GM12878 (cell line): Measurements from ENCODE around the gene SOX2. TPM values are rescaled to one million over a fixed set of nuclear protein-coding genes. Genes with fewer than 3 reads are reported as not detected.

Experiments used
- ATAC-seq: fragments of 200-7000 bp; cut with Tn5 transposase; 3 replicates; pipeline ENCODE4 v1.9.1; 2020; ENCODE audit warnings: mild to moderate bottlenecking, moderate library complexity
- BruUV-seq: library from RNA; stranded (reverse); fragments of 400-500 nt; replicated peaks from 2 replicates; lab custom pipeline; 2021; lab: Mats Ljungman, UMichigan
- CTCF ChIA-PET: fragments of 300-600 bp; sonication (Branson Sonifier 250); formaldehyde crosslinking; extraction: SDS; loops from one replicate; lab custom pipeline; 2021; ENCODE audit warnings: inconsistent platforms; lab: Yijun Ruan, JAX
- POLR2A ChIA-PET: fragments of 350-600 bp; formaldehyde crosslinking; extraction: SDS; loops from one replicate; lab custom pipeline; 2021; ENCODE audit warnings: inconsistent platforms; lab: Charles Lee
- RAD21 ChIA-PET: fragments of 300-600 bp; sonication (Branson Sonifier 250); formaldehyde crosslinking; loops from one replicate; lab custom pipeline; 2023; ENCODE audit warnings: antibody characterized with exemption; ENCODE audit not compliant: unreplicated experiment; lab: Charles Lee
- SMC1A ChIA-PET: fragments of 300-600 bp; sonication (Branson Sonifier 250); formaldehyde crosslinking; loops from one replicate; lab custom pipeline; 2023; ENCODE audit not compliant: unreplicated experiment, uncharacterized antibody; lab: Charles Lee
- DNase-seq: peaks from one replicate; pipeline ENCODE4 v3.0.0-alpha.2; 2011; ENCODE audit warnings: low read depth, low spot score
- FAIRE-seq: peaks from 3 replicates; lab custom pipeline; 2011; peaks lifted over from hg19 to GRCh38; lab: Jason Lieb, UNC
- H2AFZ ChIP-seq: 2 replicates; pipeline ENCODE4 v1.6.0; 2011; ENCODE audit warnings: low read depth, low read length, control low read depth; ENCODE audit not compliant: control insufficient read depth
- H3K27ac ChIP-seq: 2 replicates; pipeline ENCODE4 v1.5.1; 2011; ENCODE audit warnings: control low read depth; ENCODE audit not compliant: control insufficient read depth, insufficient read depth
- H3K27me3 ChIP-seq, 2 experiments: replicated peaks in 1 of 2; 2 replicates each; pipeline versions ENCODE4 v1.6.0 to v1.6.1; 2011; ENCODE audit warnings: low read length in 1 of 2; ENCODE audit not compliant: control insufficient read depth in 2 of 2, insufficient read depth in 2 of 2
- H3K36me3 ChIP-seq, 2 experiments: 2 replicates each; pipeline ENCODE4 v1.5.1; 2011; ENCODE audit warnings: low read length in 1 of 2; ENCODE audit not compliant: control insufficient read depth in 2 of 2, insufficient read depth in 2 of 2
- H3K4me1 ChIP-seq: 2 replicates; pipeline ENCODE4 v1.6.1; 2011; ENCODE audit warnings: mild to moderate bottlenecking, low read length, moderate library complexity, mixed read lengths; ENCODE audit not compliant: control insufficient read depth, insufficient read depth
- H3K4me2 ChIP-seq: 2 replicates; pipeline ENCODE4 v1.6.0; 2011; ENCODE audit warnings: control low read depth; ENCODE audit not compliant: control insufficient read depth, insufficient read depth
- H3K4me3 ChIP-seq: fragments of 200-600 bp; sonication (generic); 2 replicates; pipeline ENCODE4 v1.5.1; 2016
- H3K79me2 ChIP-seq: 2 replicates; pipeline ENCODE4 v1.6.0; 2011; ENCODE audit warnings: low read length; ENCODE audit not compliant: control insufficient read depth, insufficient read depth
- H3K9ac ChIP-seq: 2 replicates; pipeline ENCODE4 v1.8.0; 2011; ENCODE audit warnings: low read length, control low read depth, mixed read lengths; ENCODE audit not compliant: control insufficient read depth, insufficient read depth
- H3K9me3 ChIP-seq: replicated peaks from 3 replicates; pipeline ENCODE4 v1.5.1; 2011; ENCODE audit warnings: mild to moderate bottlenecking, low read length; ENCODE audit not compliant: control insufficient read depth, insufficient read depth
- H4K20me1 ChIP-seq: 2 replicates; pipeline ENCODE4 v1.6.0; 2011; ENCODE audit not compliant: control insufficient read depth, insufficient read depth
- CEBPB ChIP-seq, 2 experiments: fragments of 150-350 bp in 1 of 2; IDR thresholded peaks; 2 replicates each; pipeline ENCODE4 v1.6.1; 2012 to 2014; ENCODE audit warnings: low read depth in 2 of 2, low read length in 2 of 2, borderline replicate concordance in 1 of 2, inconsistent platforms in 1 of 2
- CHD4 ChIP-seq: fragments of 200-600 bp; sonication (generic); IDR thresholded peaks from 2 replicates; pipeline ENCODE4 v1.6.1; 2016; ENCODE audit warnings: mild to moderate bottlenecking
- MLLT1 ChIP-seq: fragments of 450-650 bp; IDR thresholded peaks from 2 replicates; pipeline ENCODE4 v1.6.1; 2016; ENCODE audit warnings: mild to moderate bottlenecking
- NR2C1 ChIP-seq: fragments of 450-650 bp; IDR thresholded peaks from 2 replicates; pipeline ENCODE4 v1.6.1; 2017; ENCODE audit warnings: antibody characterized with exemption, mild to moderate bottlenecking, moderate library complexity
- RCOR1 ChIP-seq: conservative IDR thresholded peaks from 2 replicates; pipeline ENCODE4 v1.6.1; 2012; ENCODE audit warnings: low read depth, low read length, improper control_type of control experiment
- SMAD5 ChIP-seq: IDR thresholded peaks from 2 replicates; pipeline ENCODE4 v1.6.1; 2016; ENCODE audit warnings: antibody characterized with exemption, low read depth
- SMC3 ChIP-seq: IDR thresholded peaks from 2 replicates; pipeline ENCODE4 v1.6.1; 2011; ENCODE audit warnings: low read length, improper control_type of control experiment, borderline replicate concordance
- SUZ12 ChIP-seq: fragments of 200-600 bp; sonication (generic); IDR thresholded peaks from one replicate; pipeline ENCODE4 v1.6.1; 2018; ENCODE audit warnings: antibody characterized with exemption, mild to moderate bottlenecking; ENCODE audit not compliant: unreplicated experiment
- YY1 ChIP-seq: IDR thresholded peaks from 2 replicates; pipeline ENCODE4 v1.6.1; 2011; ENCODE audit warnings: low read depth, mild to moderate bottlenecking, low read length
- ZNF384 ChIP-seq: IDR thresholded peaks from 2 replicates; pipeline ENCODE4 v1.6.1; 2012; ENCODE audit warnings: low read depth, mild to moderate bottlenecking, low read length, improper control_type of control experiment, borderline replicate concordance
- WGBS: methylation state at CpG from one replicate; pipeline ENCODE4 v1.1.6; 2016; ENCODE audit warnings: low lambda C conversion rate; ENCODE audit not compliant: insufficient replicate concordance, insufficient coverage; ENCODE audit errors: missing lambda C conversion rate; 5-methylcytosine and 5-hydroxymethylcytosine counted together
- in situ Hi-C: fragments of 300-500 bp; cut with MboI; formaldehyde crosslinking; loops from 9 replicates; pipeline ENCODE4 v1.14.3; 2018; ENCODE audit warnings: mixed read lengths
- intact Hi-C: fragments of 100-400 bp; cut with micrococcal nuclease; formaldehyde crosslinking; loops from one replicate; pipeline ENCODE4 v1.14.2; 2022; ENCODE audit not compliant: unreplicated experiment
- polyA plus RNA-seq, 11 experiments: library from polyadenylated mRNA; depleted of rRNA in 4 of 11; unstranded in 6 of 11; stranded (reverse) in 5 of 11; fragments of >200 nt; fragmentation: Nextera tagmentation in 4 of 11; fragmentation: Illumina TruSeq in 1 of 11; extraction: Ambion mirVana in 4 of 11; extraction: Trizol in 1 of 11; gene quantifications; 1 replicate in 1 of 11; 2 replicates in 10 of 11; pipeline versions ENCODE4 v1.2.1 to v1.2.3, GENCODE V29; 2011 to 2016; ENCODE audit warnings: inconsistent platforms in 2 of 11, missing spikeins in 2 of 11, low read depth in 1 of 11
- total RNA-seq, 4 experiments: library from RNA; depleted of rRNA in 3 of 4; stranded (reverse); fragments of >200 nt in 3 of 4; fragmentation: Illumina TruSeq in 1 of 4; extraction: Trizol in 1 of 4; gene quantifications; 2 replicates each; pipeline versions ENCODE4 v1.2.1 to v1.2.3, GENCODE V29; 2013 to 2021
- TF ChIP-seq, protein P1 (sequence below): IDR thresholded peaks from 2 replicates; pipeline ENCODE4 v1.6.1; 2011; ENCODE audit warnings: borderline replicate concordance, low read depth, mild to moderate bottlenecking, moderate library complexity, mixed read lengths, low read length; ENCODE audit not compliant: insufficient read depth; ENCODE audit errors: extremely low read length

SOX2 gene
- total and polyA plus RNA-seq, 10 of the 15 experiments (the other 5 are each of a cell fraction or from before 2014, with no cell fraction given) = 0.06 to 0.10 (median 0.07) TPM; not detected in 6

- TF ChIP-seq ZNF384 (0 out of 2 replicates have a peak, but pooled peaks have one; percentile 61), SMC3 (peak; percentile 92), SUZ12 (peak; percentile 32), YY1 (0 out of 2 replicates have a peak, but pooled peaks have one; percentile 36), RCOR1 (no peak)
- TF ChIP-seq, protein P1, sequence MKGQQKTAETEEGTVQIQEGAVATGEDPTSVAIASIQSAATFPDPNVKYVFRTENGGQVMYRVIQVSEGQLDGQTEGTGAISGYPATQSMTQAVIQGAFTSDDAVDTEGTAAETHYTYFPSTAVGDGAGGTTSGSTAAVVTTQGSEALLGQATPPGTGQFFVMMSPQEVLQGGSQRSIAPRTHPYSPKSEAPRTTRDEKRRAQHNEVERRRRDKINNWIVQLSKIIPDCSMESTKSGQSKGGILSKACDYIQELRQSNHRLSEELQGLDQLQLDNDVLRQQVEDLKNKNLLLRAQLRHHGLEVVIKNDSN = no peak
These were observed 2.0 kb upstream of the SOX2 start (continued) for GRCh38 chr3:181709537-181710279.

DNA sequence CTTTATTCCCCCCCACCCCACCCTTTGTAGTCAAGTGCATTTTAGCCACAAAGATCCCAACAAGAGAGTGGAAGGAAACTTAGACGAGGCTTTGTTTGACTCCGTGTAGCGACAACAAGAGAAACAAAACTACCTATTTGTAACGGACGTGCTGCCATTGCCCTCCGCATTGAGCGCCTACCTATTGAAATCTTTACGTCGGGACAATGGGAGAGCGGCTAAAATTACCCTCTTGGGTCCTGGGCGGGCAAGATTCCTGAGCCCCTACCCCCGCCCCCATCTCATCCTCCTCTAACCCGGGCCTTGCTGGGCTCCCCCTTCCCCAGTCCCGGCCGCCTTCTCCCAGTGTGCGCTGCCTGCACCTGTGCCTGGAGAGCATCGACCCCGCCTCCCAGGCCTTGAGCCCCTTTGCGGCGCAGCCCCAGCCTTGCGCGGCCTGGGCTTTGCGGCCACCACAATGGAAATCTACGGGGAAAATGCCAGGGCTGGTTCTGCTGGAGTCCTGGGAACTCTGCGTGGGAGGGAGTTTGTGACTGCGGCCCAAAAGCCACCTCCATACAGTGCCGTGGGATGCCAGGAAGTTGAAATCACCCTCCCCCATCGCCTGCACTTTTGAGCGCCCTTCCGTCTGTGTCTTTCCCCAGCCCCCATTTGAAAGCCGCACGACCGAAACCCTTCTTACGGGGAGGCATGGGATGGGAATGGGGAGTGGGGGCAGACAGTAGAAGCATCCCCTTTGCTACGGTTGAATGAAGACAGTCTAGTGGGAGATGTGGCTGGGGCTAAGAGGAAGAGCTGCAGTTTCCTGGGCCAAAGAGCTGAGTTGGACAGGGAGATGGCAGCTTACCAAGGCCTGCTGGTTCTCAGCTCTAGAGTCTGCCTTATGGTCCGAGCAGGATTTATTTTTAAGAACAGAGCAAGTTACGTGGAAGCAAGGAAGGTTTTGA lies 1.1 kb upstream of the SOX2 start:
- ChIA-PET CTCF (interaction anchor here (1.3 kb wide), 1 partner anchor 8 kb away, joined by 6 read pairs; no protein-coding TSS in a partner anchor), SMC1A (no interaction called here), POLR2A (no interaction called here), RAD21 (no interaction called here)
- Histone ChIP-seq H2AFZ (no peak overlapping the region), H3K9ac (no peak overlapping the region), H3K27ac (no peak overlapping the region), H3K4me2 (0 out of 2 replicates have a peak overlapping the region, but pooled peaks have one; percentile 33), H4K20me1 (no peaks in the 10 kb centered on the region), H3K79me2 (no peaks in the 10 kb centered on the region), H3K36me3 (no peaks in the 10 kb centered on the region), H3K4me3 (no peak overlapping the region), H3K4me1 (no peaks in the 10 kb centered on the region), H3K27me3 (peaks cover 5 to 23% of the 10 kb centered on the region in 2 experiments), H3K9me3 (no peaks in the 10 kb centered on the region; the same call in 2 of the 3 replicates)
- ATAC-seq = no peak
- FAIRE-seq = no peak
- in situ Hi-C loops = no loop called here
- TF ChIP-seq SMAD5 (no peak), MLLT1 (no peak), SUZ12 (peak; percentile 37), CHD4 (no peak), CEBPB (IDR thresholded peaks at IDR 0.05; ENCODE audit: borderline replicate concordance in 1 of 2, low read depth in 2 of 2, low read length in 2 of 2) (no peak), NR2C1 (no peak)
- DNase-seq = no peak
- BruUV-seq = no TSS peak
- intact Hi-C loops = no loop called here
- WGBS = 24% methylated on average over 36 of the region's 37 CpGs
